Stomach (tissue), 9 donors: ENCODE data around the gene BRMS1. TPM values are rescaled to one million over a fixed set of nuclear protein-coding genes. Genes with fewer than 3 reads are reported as not detected.
A peak's percentile ranks its signal among the peaks of the same experiment; 100 is the strongest.

Experiments
- DNase-seq, 2 donors: peaks; one replicate each; pipeline versions ENCODE4 v3.0.0 to v3.0.0-alpha.2; 2013 to 2019
- H3K27ac ChIP-seq, 5 donors: fragments of 200-600 bp in 4 of 5; sonication (generic) in 4 of 5; one replicate each; pipeline ENCODE4 v1.5.1; 2013 to 2019; ENCODE audit warnings: mild to moderate bottlenecking in 1 of 5, moderate library complexity in 1 of 5
- H3K27me3 ChIP-seq, 3 donors: fragments of 200-600 bp; sonication (generic); one replicate each; pipeline ENCODE4 v1.5.1; 2017 to 2019; ENCODE audit warnings: mixed run types in 1 of 3
- H3K36me3 ChIP-seq, 4 donors: fragments of 200-600 bp; sonication (generic); 1 replicate in 3 of 4; 2 replicates in 1 of 4; pipeline ENCODE4 v1.5.1; 2016 to 2019
- H3K4me1 ChIP-seq, 4 donors: fragments of 200-600 bp; sonication (generic); one replicate each; pipeline ENCODE4 v1.5.1; 2016 to 2019
- H3K4me3 ChIP-seq, 4 donors: fragments of 200-600 bp; sonication (generic) in 3 of 4; one replicate each; pipeline ENCODE4 v1.5.1; 2016 to 2019; ENCODE audit warnings: mild to moderate bottlenecking in 1 of 4
- H3K9me3 ChIP-seq, 4 donors: fragments of 200-600 bp; sonication (generic); one replicate each; pipeline ENCODE4 v1.5.1; 2016 to 2019
- CTCF ChIP-seq, 7 experiments: fragments of 450-650 bp in 4 of 7; fragments of 200-600 bp in 3 of 7; sonication (generic) in 3 of 7; IDR thresholded peaks; one replicate each; pipeline ENCODE4 v1.5.1; 2016 to 2019; ENCODE audit warnings: antibody characterized with exemption in 7 of 7, control low read depth in 2 of 7, mild to moderate bottlenecking in 1 of 7
- EP300 ChIP-seq: sonication (generic); formaldehyde crosslinking; IDR thresholded peaks from one replicate; pipeline ENCODE4 v1.6.1; 2017; ENCODE audit warnings: antibody characterized with exemption
- POLR2A ChIP-seq, 4 donors: fragments of 450-650 bp; IDR thresholded peaks; one replicate each; pipeline ENCODE4 v1.6.1; 2016; ENCODE audit warnings: antibody characterized with exemption in 4 of 4, control low read depth in 2 of 4, mild to moderate bottlenecking in 1 of 4, moderate library complexity in 1 of 4
- POLR2AphosphoS5 ChIP-seq, 3 donors: sonication (generic); formaldehyde crosslinking; IDR thresholded peaks; one replicate each; pipeline ENCODE4 v1.6.1; 2016; ENCODE audit warnings: antibody characterized with exemption in 3 of 3
- WGBS, 5 donors: extraction: QIAGEN DNeasy Blood & Tissue Kit in 3 of 5; methylation state at CpG; one replicate each; pipeline versions ENCODE4 v1.1.5 to v1.1.7; 2013 to 2018; 5-methylcytosine and 5-hydroxymethylcytosine counted together
- intact Hi-C: fragments of 100-400 bp; cut with DNase I; formaldehyde crosslinking; loops from one replicate; pipeline ENCODE4 v1.15.1; 2023; ENCODE audit warnings: low total_unique reads
- polyA plus RNA-seq, 3 donors: library from polyadenylated mRNA; stranded (reverse); fragments of 200-250 nt; gene quantifications; one replicate each; pipeline ENCODE4 v1.2.3, GENCODE V29; 2013
- total RNA-seq, 5 donors: library from RNA; depleted of rRNA; stranded (reverse); fragments of >200 nt; gene quantifications; one replicate each; pipeline versions ENCODE4 v1.1.0 to v1.2.3, GENCODE V29; 2014 to 2016
- donor health status: healthy with polysubstance abuse.
- donor health status: Bipolar disorder and iron deficiency.
- donor health status: healthy.

The BRMS1 gene
- total and polyA plus RNA-seq, 8 donors = 14.6 to 105 (median 62.1) TPM

GRCh38 chr11:66317723-66318599 is 26.9 kb downstream of the BRMS1 start:
- H3K4me3 ChIP-seq = peak overlapping the region in 1 of 4 donors; percentile 56
- TF ChIP-seq CTCF (IDR thresholded peaks at IDR 0.05) = no peak
- no peak for TF ChIP-seq POLR2A (IDR thresholded peaks at IDR 0.05)
- TF ChIP-seq EP300 = no peak
- TF ChIP-seq POLR2AphosphoS5 (IDR thresholded peaks at IDR 0.05) = peak in 2 of 3 donors; percentile 39 to 43
- no peaks in the 10 kb centered on the region for H3K36me3 ChIP-seq
- intact Hi-C loops = loop anchor here (10.0 kb wide), 1 partner anchor 67 kb away; no protein-coding TSS in a partner anchor
- 42 to 49% (median 43%) methylated on average over 13 to 16 of the region's 16 CpGs for WGBS, 5 donors
- H3K4me1 ChIP-seq = peaks cover 44 to 61% (median 58%) of the 10 kb centered on the region in 4 donors
- H3K27ac ChIP-seq = peak overlapping the region; percentile 65 to 94 (median 84)
- H3K27me3 ChIP-seq = peaks cover 0 to 12% (median 0%) of the 10 kb centered on the region in 3 donors
- DNase-seq = peak; percentile 36 to 91
- H3K9me3 ChIP-seq = no peaks in the 10 kb centered on the region

- intact Hi-C loops = loop anchor here (10.0 kb wide), 1 partner anchor 67 kb away; no protein-coding TSS in a partner anchor
- WGBS, 5 donors = 21 to 33% (median 29%) methylated on average over 11 to 14 of the region's 14 CpGs
- Histone ChIP-seq H3K4me3 (peak overlapping the region; percentile 46 to 56 (median 52)), H3K36me3 (no peaks in the 10 kb centered on the region), H3K27ac (peak overlapping the region; percentile 65 to 94 (median 84)), H3K27me3 (peaks cover 0 to 12% (median 0%) of the 10 kb centered on the region in 3 donors), H3K9me3 (no peaks in the 10 kb centered on the region), H3K4me1 (peaks cover 45 to 63% (median 61%) of the 10 kb centered on the region in 4 donors)
- TF ChIP-seq CTCF (IDR thresholded peaks at IDR 0.05) = no peak
- no peak for TF ChIP-seq POLR2AphosphoS5 (IDR thresholded peaks at IDR 0.05)
- no peak for TF ChIP-seq EP300
- no peak for TF ChIP-seq POLR2A (IDR thresholded peaks at IDR 0.05)
- peak in 1 of 2 donors; percentile 81 for DNase-seq
Observed at GRCh38 chr11:66317322-66317722, 27.6 kb downstream of the BRMS1 start.

DNA sequence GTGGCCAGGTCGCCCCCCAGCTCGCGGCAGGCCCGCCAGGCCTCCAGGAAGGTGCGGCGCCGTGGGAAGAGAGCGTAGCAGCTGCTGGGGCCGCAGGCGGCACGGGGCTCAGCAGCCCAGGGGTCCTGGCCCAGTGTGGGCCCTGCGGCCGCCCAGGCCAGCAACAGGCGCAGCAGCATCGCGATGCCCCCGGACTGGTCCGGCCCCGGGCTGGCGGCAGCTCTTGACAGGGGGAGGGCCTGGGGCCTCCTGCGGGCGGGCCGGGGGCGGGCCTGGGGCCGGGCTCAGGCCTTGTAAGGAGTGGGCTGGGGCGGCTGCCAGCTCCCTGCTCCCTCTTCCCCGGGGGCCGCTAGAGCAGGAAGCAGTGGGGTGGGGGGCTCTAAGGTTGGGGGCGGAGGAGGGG is 28.1 kb downstream of the BRMS1 start, which contains the start of gene CD248:
Gene CD248, minus strand, starts transcription at position 196 of the 403 bp plus-strand sequence. Its CDS starts 17 bp downstream, at position 179.
- H3K4me3 ChIP-seq = peak within 1 kb of the TSS; percentile 46 to 56 (median 52)
- 3 to 27% (median 21%) methylated on average over 8 to 29 of the region's 29 CpGs for WGBS, 5 donors
- intact Hi-C loops = loop anchor here (10.0 kb wide), 1 partner anchor 68 kb away; no protein-coding TSS in a partner anchor

More for the DNA sequence above, 28.1 kb downstream of the BRMS1 start, which contains the start of gene CD248:
- peak in 1 of 2 donors; percentile 94 for DNase-seq
- Histone ChIP-seq H3K9me3 (no peaks in the 10 kb centered on the region), H3K4me1 (peaks cover 45 to 64% (median 62%) of the 10 kb centered on the region in 4 donors), H3K27ac (peak within 1 kb of the TSS; percentile 65 to 94 (median 84)), H3K36me3 (no peaks in the 10 kb centered on the region), H3K27me3 (peaks cover 0 to 12% (median 0%) of the 10 kb centered on the region in 3 donors)
- TF ChIP-seq EP300 (no peak), CTCF (IDR thresholded peaks at IDR 0.05) (no peak), POLR2AphosphoS5 (IDR thresholded peaks at IDR 0.05) (no peak), POLR2A (IDR thresholded peaks at IDR 0.05) (no peak)
